Endothelial cell (in vitro differentiated cells): ENCODE results near the gene TGFB2. TPM values are rescaled to one million over a fixed set of nuclear protein-coding genes. Genes with fewer than 3 reads are reported as not detected.

Source experiments
- DNase-seq: peaks from one replicate; pipeline ENCODE4 v3.0.0; 2021; ENCODE audit warnings: low spot score
- H3K27ac Mint-ChIP-seq: one replicate; pipeline ENCODE4 v1.8.0; 2021; ENCODE audit warnings: mixed read lengths, inconsistent platforms; ENCODE audit not compliant: unreplicated experiment
- H3K27me3 Mint-ChIP-seq: one replicate; pipeline ENCODE4 v1.8.0; 2021; ENCODE audit warnings: mild to moderate bottlenecking, moderate library complexity, mixed read lengths, inconsistent platforms; ENCODE audit not compliant: unreplicated experiment
- H3K36me3 Mint-ChIP-seq: one replicate; pipeline ENCODE4 v1.8.0; 2021; ENCODE audit warnings: mild to moderate bottlenecking, low read depth, mixed read lengths, inconsistent platforms; ENCODE audit not compliant: unreplicated experiment
- H3K4me1 Mint-ChIP-seq: one replicate; pipeline ENCODE4 v1.8.0; 2021; ENCODE audit warnings: mild to moderate bottlenecking, mixed read lengths, inconsistent platforms; ENCODE audit not compliant: unreplicated experiment
- H3K4me3 Mint-ChIP-seq: one replicate; pipeline ENCODE4 v1.8.0; 2021; ENCODE audit warnings: mild to moderate bottlenecking, mixed read lengths, inconsistent platforms; ENCODE audit not compliant: unreplicated experiment
- H3K9me3 Mint-ChIP-seq: one replicate; pipeline ENCODE4 v1.8.0; 2021; ENCODE audit warnings: mixed read lengths, inconsistent platforms; ENCODE audit not compliant: unreplicated experiment
- CTCF ChIP-seq: fragments of 200-600 bp; sonication (generic); IDR thresholded peaks from one replicate; pipeline ENCODE4 v1.5.0; 2021; ENCODE audit warnings: antibody characterized with exemption; ENCODE audit not compliant: unreplicated experiment
- total RNA-seq: library from RNA; stranded (reverse); fragmentation: NEBNext Ultra II Directional; extraction: Animal tissue kit (Norgen Biotek cat#: 25700); gene quantifications from one replicate; pipeline ENCODE4 v1.2.1, GENCODE V29; 2021; ENCODE audit not compliant: unreplicated experiment

Gene TGFB2
- total RNA-seq, 1 donor from 2014 or later = 0.62 TPM

GRCh38 chr1:218408942-218409341 lies 63.8 kb downstream of the TGFB2 start:
- H3K36me3 Mint-ChIP-seq = no peaks in the 10 kb centered on the region
- H3K9me3 Mint-ChIP-seq = no peaks in the 10 kb centered on the region
- peaks cover 2% of the 10 kb centered on the region for H3K27me3 Mint-ChIP-seq
- no peaks in the 10 kb centered on the region for H3K4me1 Mint-ChIP-seq
- DNase-seq = no peak
- TF ChIP-seq CTCF = no peak
- no peak overlapping the region for H3K4me3 Mint-ChIP-seq
- H3K27ac Mint-ChIP-seq = no peak overlapping the region

GRCh38 chr1:218409946-218410510 lies 64.9 kb downstream of the TGFB2 start:
- no peak for DNase-seq
- no peaks in the 10 kb centered on the region for H3K9me3 Mint-ChIP-seq
- H3K27ac Mint-ChIP-seq = no peak overlapping the region
- peaks cover 2% of the 10 kb centered on the region for H3K27me3 Mint-ChIP-seq
- no peaks in the 10 kb centered on the region for H3K36me3 Mint-ChIP-seq
- TF ChIP-seq CTCF = no peak
- no peaks in the 10 kb centered on the region for H3K4me1 Mint-ChIP-seq
- H3K4me3 Mint-ChIP-seq = no peak overlapping the region

GRCh38 chr1:218411101-218411500 lies 66.0 kb downstream of the TGFB2 start:
- TF ChIP-seq CTCF = no peak
- no peaks in the 10 kb centered on the region for H3K4me1 Mint-ChIP-seq

GRCh38 chr1:218412171-218412570 lies 67.0 kb downstream of the TGFB2 start:
- no peak for TF ChIP-seq CTCF
- peaks cover 2% of the 10 kb centered on the region for H3K27me3 Mint-ChIP-seq
- no peak for DNase-seq
- H3K9me3 Mint-ChIP-seq = no peaks in the 10 kb centered on the region
- H3K4me1 Mint-ChIP-seq = no peaks in the 10 kb centered on the region
- no peaks in the 10 kb centered on the region for H3K36me3 Mint-ChIP-seq
- H3K27ac Mint-ChIP-seq = no peak overlapping the region
- no peak overlapping the region for H3K4me3 Mint-ChIP-seq

More at GRCh38 chr1:218411101-218411500, 66.0 kb downstream of the TGFB2 start:
- Mint-ChIP-seq H3K4me3 (no peak overlapping the region), H3K9me3 (no peaks in the 10 kb centered on the region), H3K27ac (no peak overlapping the region), H3K27me3 (peaks cover 2% of the 10 kb centered on the region), H3K36me3 (no peaks in the 10 kb centered on the region)
- DNase-seq = no peak

- TF ChIP-seq CTCF = no peak
- no peak for DNase-seq
- H3K36me3 Mint-ChIP-seq = no peaks in the 10 kb centered on the region
- H3K4me3 Mint-ChIP-seq = no peak overlapping the region
- peaks cover 4% of the 10 kb centered on the region for H3K9me3 Mint-ChIP-seq
- H3K27me3 Mint-ChIP-seq = peaks cover 2% of the 10 kb centered on the region
- no peak overlapping the region for H3K27ac Mint-ChIP-seq
- no peaks in the 10 kb centered on the region for H3K4me1 Mint-ChIP-seq
These were observed 68.0 kb downstream of the TGFB2 start for GRCh38 chr1:218413179-218413578.
